OCI-LY1 (cell line): ENCODE data around the gene FYB1.

Source experiments
- CTCF ChIP-seq: fragments of 200-600 bp; sonication (generic), shearing (Covaris generic); IDR thresholded peaks from 2 replicates; pipeline ENCODE4 v1.5.1; 2017; ENCODE audit warnings: mild to moderate bottlenecking, antibody characterized with exemption, low read length, moderate library complexity, mixed read lengths
- EZH2 ChIP-seq: fragments of 200-600 bp; sonication (generic), shearing (Covaris generic); IDR thresholded peaks from 2 replicates; pipeline ENCODE4 v1.8.0; 2017; ENCODE audit warnings: borderline replicate concordance, mixed run types, mild to moderate bottlenecking, antibody characterized with exemption, low read length, moderate library complexity, mixed read lengths

DNA sequence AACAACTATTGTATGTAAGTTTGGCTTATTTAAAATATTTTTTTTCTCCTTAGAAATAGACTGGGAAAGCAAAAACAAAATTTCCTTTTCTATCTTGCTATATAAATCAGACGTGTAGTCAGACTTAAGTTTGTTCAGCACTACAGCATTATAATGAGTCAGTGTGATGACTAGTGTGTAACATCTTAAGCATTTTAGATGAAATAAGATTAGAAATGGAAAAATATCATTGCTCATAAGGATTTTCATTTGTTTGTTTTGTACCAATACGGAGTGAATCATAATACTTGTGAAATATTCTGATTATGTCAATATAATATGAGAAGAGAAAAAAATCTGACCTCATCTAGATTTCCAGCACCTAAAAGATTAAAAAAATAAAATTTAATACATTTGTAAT, 80.5 kb downstream of the FYB1 start:
- TF ChIP-seq EZH2 (no peak), CTCF (no peak)
